GM21447 (cell line): Measurements from ENCODE around the gene FNDC3A.

Source experiments
- ATAC-seq: cut with Tn5 transposase; IDR thresholded peaks from one replicate; pipeline ENCODE4 v1.9.1; 2021; ENCODE audit not compliant: unreplicated experiment

Gene FNDC3A, protein sequence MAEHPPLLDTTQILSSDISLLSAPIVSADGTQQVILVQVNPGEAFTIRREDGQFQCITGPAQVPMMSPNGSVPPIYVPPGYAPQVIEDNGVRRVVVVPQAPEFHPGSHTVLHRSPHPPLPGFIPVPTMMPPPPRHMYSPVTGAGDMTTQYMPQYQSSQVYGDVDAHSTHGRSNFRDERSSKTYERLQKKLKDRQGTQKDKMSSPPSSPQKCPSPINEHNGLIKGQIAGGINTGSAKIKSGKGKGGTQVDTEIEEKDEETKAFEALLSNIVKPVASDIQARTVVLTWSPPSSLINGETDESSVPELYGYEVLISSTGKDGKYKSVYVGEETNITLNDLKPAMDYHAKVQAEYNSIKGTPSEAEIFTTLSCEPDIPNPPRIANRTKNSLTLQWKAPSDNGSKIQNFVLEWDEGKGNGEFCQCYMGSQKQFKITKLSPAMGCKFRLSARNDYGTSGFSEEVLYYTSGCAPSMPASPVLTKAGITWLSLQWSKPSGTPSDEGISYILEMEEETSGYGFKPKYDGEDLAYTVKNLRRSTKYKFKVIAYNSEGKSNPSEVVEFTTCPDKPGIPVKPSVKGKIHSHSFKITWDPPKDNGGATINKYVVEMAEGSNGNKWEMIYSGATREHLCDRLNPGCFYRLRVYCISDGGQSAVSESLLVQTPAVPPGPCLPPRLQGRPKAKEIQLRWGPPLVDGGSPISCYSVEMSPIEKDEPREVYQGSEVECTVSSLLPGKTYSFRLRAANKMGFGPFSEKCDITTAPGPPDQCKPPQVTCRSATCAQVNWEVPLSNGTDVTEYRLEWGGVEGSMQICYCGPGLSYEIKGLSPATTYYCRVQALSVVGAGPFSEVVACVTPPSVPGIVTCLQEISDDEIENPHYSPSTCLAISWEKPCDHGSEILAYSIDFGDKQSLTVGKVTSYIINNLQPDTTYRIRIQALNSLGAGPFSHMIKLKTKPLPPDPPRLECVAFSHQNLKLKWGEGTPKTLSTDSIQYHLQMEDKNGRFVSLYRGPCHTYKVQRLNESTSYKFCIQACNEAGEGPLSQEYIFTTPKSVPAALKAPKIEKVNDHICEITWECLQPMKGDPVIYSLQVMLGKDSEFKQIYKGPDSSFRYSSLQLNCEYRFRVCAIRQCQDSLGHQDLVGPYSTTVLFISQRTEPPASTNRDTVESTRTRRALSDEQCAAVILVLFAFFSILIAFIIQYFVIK

DNA sequence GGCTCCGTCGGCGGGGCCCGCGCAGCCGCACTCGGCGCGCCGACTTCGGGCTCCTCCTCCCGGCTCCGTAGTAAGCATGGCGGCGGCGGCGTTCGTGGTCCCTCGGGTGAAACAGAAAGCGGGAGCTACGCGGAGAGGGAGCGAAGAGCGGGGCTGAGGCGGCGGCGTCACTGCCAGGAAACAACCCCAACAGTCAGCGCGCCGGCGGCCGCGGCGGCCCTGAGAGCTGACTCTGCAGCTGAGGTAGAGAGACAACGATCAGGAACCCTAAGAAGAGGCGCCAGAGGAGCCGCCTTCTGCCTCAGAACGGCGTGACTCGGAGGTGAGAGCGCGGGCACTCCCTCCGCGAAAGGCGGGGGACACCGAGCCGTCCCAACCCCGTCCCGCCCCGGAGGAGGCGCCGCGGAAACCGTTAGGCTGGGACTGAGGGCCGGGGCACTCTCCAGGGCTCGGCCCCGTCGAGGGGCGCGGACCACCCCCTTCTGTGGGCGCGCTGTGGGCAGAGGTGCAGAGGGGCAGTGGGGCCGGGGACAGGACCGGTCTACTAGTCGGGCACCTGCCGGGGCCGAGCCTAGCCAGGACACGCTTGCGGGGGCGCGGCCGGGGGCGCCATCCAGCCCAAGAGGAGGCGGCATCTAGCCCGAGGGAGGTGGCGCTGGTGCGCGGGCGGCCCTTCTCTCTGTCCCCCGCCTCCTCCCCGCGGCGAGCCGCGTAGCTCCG is at the start of gene FNDC3A:
TSS of gene FNDC3A (plus strand) at position 57 of the 720 bp plus-strand sequence. CDS start 30,279 bp downstream, outside the sequence.
- ATAC-seq: peak; percentile 49

DNA sequence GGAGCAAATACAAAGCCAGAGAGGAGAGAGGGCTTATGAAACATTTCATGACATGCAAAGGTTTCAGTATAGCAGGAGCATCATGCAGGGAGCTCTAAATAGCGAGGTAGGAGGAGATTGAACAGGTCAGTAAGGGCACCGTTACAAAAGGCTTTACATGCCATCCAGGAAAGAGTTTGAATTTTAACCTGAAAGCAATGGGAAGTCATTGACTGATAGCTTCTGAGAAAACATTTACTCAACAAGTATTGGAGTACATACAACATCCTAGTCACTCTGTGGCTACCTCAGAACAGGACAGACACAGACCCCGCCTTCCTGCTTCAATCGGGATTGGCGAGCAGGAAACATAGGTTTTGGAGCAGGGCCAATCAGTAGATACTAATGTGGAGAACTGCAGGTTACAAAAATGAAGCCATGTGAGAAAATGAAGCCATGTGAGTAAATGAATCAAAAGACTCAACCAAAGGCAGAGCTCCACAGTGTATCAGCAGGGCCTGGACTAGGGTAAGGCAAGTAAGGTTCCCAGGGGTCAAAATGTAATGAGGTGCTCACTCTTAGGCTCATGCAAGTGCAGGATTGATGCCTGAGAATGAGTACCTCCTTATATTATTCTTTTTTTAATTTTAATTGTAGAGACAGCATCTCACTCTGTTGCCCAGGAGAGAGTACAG is 46.8 kb upstream of the FNDC3A start:
- no peak for ATAC-seq

- ATAC-seq: no peak
Observed at GRCh38 chr13:48930918-48931317, 44.8 kb upstream of the FNDC3A start.

- no peak for ATAC-seq
Observed at GRCh38 chr13:48938308-48938943, 37.3 kb upstream of the FNDC3A start.

GRCh38 chr13:48939728-48940127 is 36.0 kb upstream of the FNDC3A start:
- ATAC-seq: no peak

- ATAC-seq: no peak
Observed at GRCh38 chr13:48942131-48942530, 33.6 kb upstream of the FNDC3A start.

GRCh38 chr13:48944221-48944620 is 31.5 kb upstream of the FNDC3A start:
- ATAC-seq: no peak

DNA sequence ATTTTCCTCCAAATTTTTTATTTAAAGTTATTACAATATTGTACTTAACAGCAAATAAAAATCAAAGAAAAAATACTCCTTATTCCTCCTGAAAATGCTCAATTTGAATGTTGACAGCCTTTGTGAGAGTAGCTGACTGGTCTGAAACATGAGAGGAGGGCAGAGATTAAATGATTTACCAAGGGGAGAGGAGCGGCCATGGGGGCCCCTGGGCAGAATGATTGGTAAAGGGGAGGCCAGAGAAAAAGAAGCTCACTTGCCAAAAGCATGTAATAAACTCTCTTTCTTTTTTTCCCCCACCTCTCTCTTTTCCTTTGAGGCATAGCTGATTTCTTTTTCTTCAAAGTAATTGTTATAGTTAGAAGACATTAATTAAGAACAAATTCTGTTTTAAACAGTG is 30.1 kb upstream of the FNDC3A start:
- no peak for ATAC-seq

- ATAC-seq: no peak
Observed at GRCh38 chr13:48946163-48946562, 29.5 kb upstream of the FNDC3A start.

GRCh38 chr13:48949566-48950500 is 25.9 kb upstream of the FNDC3A start:
- ATAC-seq: no peak

GRCh38 chr13:48950501-48950875 is 25.2 kb upstream of the FNDC3A start:
- no peak for ATAC-seq

DNA sequence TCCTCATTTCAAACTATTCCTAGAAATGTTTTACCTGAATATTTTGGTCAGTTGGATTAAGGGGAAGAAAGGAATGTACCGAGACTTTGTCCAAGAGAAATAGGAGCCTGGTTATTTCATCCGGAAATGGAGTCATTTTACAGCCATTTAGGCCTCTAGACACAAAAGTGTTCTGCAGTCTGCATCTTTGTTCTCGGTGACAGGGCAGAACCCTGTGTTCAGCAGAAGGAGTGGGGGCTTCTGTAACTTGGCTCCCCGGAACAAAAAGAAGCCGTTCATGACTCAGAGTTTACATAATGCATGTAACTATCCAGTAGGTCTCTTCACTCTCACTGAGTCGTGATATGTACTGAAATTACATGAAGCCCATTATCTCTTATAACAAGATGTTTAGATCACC is 21.6 kb upstream of the FNDC3A start:
- ATAC-seq: no peak

GRCh38 chr13:48955536-48955935 is 20.2 kb upstream of the FNDC3A start:
- no peak for ATAC-seq

- no peak for ATAC-seq
Observed at GRCh38 chr13:48961379-48961778, 14.3 kb upstream of the FNDC3A start.

- ATAC-seq: no peak
Observed at GRCh38 chr13:48962281-48962680, 13.4 kb upstream of the FNDC3A start.

GRCh38 chr13:48965736-48966135 is 10.0 kb upstream of the FNDC3A start:
- ATAC-seq: no peak

GRCh38 chr13:48969685-48970084 is 6.0 kb upstream of the FNDC3A start:
- no peak for ATAC-seq

DNA sequence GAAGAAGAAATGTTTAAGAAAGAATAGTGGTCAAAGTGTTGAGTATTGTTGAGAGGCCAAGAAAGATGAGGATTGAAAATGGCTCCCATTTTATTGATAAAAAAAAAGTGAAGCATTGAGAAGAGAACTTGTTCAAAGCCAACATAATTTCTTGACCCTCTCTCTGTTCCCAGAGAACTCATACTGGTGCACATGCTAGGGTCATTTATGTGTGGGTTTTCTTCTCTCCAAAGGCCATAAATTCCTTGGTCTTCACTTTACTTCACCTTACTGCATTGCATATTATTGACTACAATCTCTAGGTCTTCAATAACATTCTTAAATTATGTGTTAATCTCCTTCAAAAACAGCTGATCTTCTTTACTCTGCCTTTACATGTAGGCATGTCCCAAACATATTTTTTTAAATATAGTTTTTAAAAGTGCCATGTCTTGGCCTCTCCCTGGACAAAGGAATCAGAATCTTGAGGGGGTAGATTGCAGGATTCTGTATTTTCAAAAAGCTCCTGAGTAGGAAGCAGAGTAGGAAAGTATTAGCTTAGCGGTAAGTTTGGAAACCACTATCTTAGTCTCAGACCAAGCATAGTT is 1.8 kb upstream of the FNDC3A start:
- ATAC-seq: no peak
